ENCODE measurements around the gene CHD5. TPM values are rescaled to one million over a fixed set of nuclear protein-coding genes. Genes with fewer than 3 reads are reported as not detected.

CHD5 gene
- total RNA-seq, 1 experiment from 2014 or later = 0.39 TPM

GRCh38 chr1:6123816-6124215 is 56.3 kb downstream of the CHD5 start:
- intact Hi-C loops (cut with micrococcal nuclease; ENCODE audit: unreplicated experiment) = no loop called here
- BruUV-seq (replicated peaks) = no TSS peak
- no peaks in the 10 kb centered on the region for H3K27me3 Mint-ChIP-seq (ENCODE audit: insufficient read depth, unreplicated experiment)
- Histone ChIP-seq H3K4me1 (no peaks in the 10 kb centered on the region), H3K4me3 (ENCODE audit: low read depth, low read length) (no peak overlapping the region), H3K36me3 (ENCODE audit: control insufficient read depth, insufficient read depth, low read length) (no peaks in the 10 kb centered on the region), H3K27me3 (replicated peaks; ENCODE audit: control insufficient read depth, insufficient read depth, low read length) (no peaks in the 10 kb centered on the region), H3K9me3 (no peaks in the 10 kb centered on the region)
- no peaks in the 10 kb centered on the region for H3K36me3 Mint-ChIP-seq (ENCODE audit: insufficient read depth, unreplicated experiment)
- no peak overlapping the region for H3K27ac Mint-ChIP-seq (ENCODE audit: unreplicated experiment)
- no peaks in the 10 kb centered on the region for H3K9me3 Mint-ChIP-seq (ENCODE audit: unreplicated experiment)
- H3K4me1 Mint-ChIP-seq (ENCODE audit: low read depth, unreplicated experiment) = no peaks in the 10 kb centered on the region
- no peak for DNase-seq
- CTCF ChIA-PET = no interaction called here
- TF ChIP-seq CTCF (IDR thresholded peaks at IDR 0.05; ENCODE audit: insufficient read depth in 1 of 2, low read depth in 1 of 2, low read length in 1 of 2, severe bottlenecking in 1 of 2, unreplicated experiment in 1 of 2) = no peak
- POLR2A ChIA-PET = no interaction called here
- H3K4me3 Mint-ChIP-seq (ENCODE audit: unreplicated experiment) = no peak overlapping the region

GRCh38 chr1:6123083-6123482 is 57.0 kb downstream of the CHD5 start:
- DNase-seq = no peak
- Histone ChIP-seq H3K27me3 (replicated peaks; ENCODE audit: control insufficient read depth, insufficient read depth, low read length) (no peaks in the 10 kb centered on the region), H3K4me1 (no peaks in the 10 kb centered on the region), H3K36me3 (ENCODE audit: control insufficient read depth, insufficient read depth, low read length) (no peaks in the 10 kb centered on the region), H3K9me3 (no peaks in the 10 kb centered on the region), H3K4me3 (ENCODE audit: low read depth, low read length) (no peak overlapping the region)
- ChIA-PET POLR2A (no interaction called here), CTCF (no interaction called here)
- Mint-ChIP-seq H3K36me3 (ENCODE audit: insufficient read depth, unreplicated experiment) (no peaks in the 10 kb centered on the region), H3K27me3 (ENCODE audit: insufficient read depth, unreplicated experiment) (no peaks in the 10 kb centered on the region), H3K4me1 (ENCODE audit: low read depth, unreplicated experiment) (no peaks in the 10 kb centered on the region), H3K9me3 (ENCODE audit: unreplicated experiment) (no peaks in the 10 kb centered on the region), H3K27ac (ENCODE audit: unreplicated experiment) (no peak overlapping the region), H3K4me3 (ENCODE audit: unreplicated experiment) (no peak overlapping the region)
- TF ChIP-seq CTCF (IDR thresholded peaks at IDR 0.05; ENCODE audit: insufficient read depth in 1 of 2, low read depth in 1 of 2, low read length in 1 of 2, severe bottlenecking in 1 of 2, unreplicated experiment in 1 of 2) = no peak
- BruUV-seq (replicated peaks) = no TSS peak
- intact Hi-C loops (cut with micrococcal nuclease; ENCODE audit: unreplicated experiment) = no loop called here

GRCh38 chr1:6121651-6122370 is 58.3 kb downstream of the CHD5 start:
- CTCF ChIA-PET = no interaction called here

More at GRCh38 chr1:6121651-6122370, 58.3 kb downstream of the CHD5 start:
- Histone ChIP-seq H3K36me3 (ENCODE audit: control insufficient read depth, insufficient read depth, low read length) (no peaks in the 10 kb centered on the region), H3K4me1 (no peaks in the 10 kb centered on the region), H3K9me3 (no peaks in the 10 kb centered on the region), H3K4me3 (ENCODE audit: low read depth, low read length) (no peak overlapping the region), H3K27me3 (replicated peaks; ENCODE audit: control insufficient read depth, insufficient read depth, low read length) (no peaks in the 10 kb centered on the region)
- Mint-ChIP-seq H3K36me3 (ENCODE audit: insufficient read depth, unreplicated experiment) (no peaks in the 10 kb centered on the region), H3K4me1 (ENCODE audit: low read depth, unreplicated experiment) (no peaks in the 10 kb centered on the region), H3K9me3 (ENCODE audit: unreplicated experiment) (peaks cover 6% of the 10 kb centered on the region), H3K4me3 (ENCODE audit: unreplicated experiment) (no peak overlapping the region), H3K27me3 (ENCODE audit: insufficient read depth, unreplicated experiment) (no peaks in the 10 kb centered on the region), H3K27ac (ENCODE audit: unreplicated experiment) (no peak overlapping the region)
- no peak for DNase-seq
- no peak for TF ChIP-seq CTCF (IDR thresholded peaks at IDR 0.05; ENCODE audit: insufficient read depth in 1 of 2, low read depth in 1 of 2, low read length in 1 of 2, severe bottlenecking in 1 of 2, unreplicated experiment in 1 of 2)
- BruUV-seq (replicated peaks) = no TSS peak
- POLR2A ChIA-PET = no interaction called here
- intact Hi-C loops (cut with micrococcal nuclease; ENCODE audit: unreplicated experiment) = no loop called here
